ENCODE data around the gene RIIAD1. TPM values are rescaled to one million over a fixed set of nuclear protein-coding genes. Genes with fewer than 3 reads are reported as not detected.
"Not testable (repeated sequence)": the region's sequence is repeated elsewhere in the genome, so short reads cannot be mapped to it uniquely, and the experiment has no call there.

RIIAD1 gene
- total and polyA plus RNA-seq, 9 donors: 0.51 to 34.9 (median 0.61) TPM; not detected in 5

DNA sequence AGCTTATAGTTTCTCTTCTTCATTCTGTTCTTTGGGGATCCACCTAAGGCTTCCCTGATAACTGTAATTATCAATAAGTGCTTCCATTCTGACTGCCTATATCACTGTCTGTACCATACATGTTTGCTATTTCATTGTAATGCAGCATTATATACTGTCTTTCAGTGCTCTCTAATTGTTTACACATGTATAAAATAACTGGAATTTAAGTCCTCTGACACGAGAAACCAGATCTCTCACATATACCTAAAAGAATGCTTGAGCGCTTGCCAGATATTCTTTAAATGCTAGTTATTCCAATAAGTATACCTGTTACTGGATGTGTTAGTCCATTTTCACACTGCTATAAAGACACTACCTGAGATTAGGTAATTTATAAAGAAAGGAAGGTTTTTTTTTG, 39.4 kb upstream of the RIIAD1 start:
- H3K9me3 ChIP-seq: no peaks in the 10 kb centered on the region
- no peaks in the 10 kb centered on the region for H3K27me3 ChIP-seq
- H3K36me3 ChIP-seq: no peaks in the 10 kb centered on the region
- H3K4me3 ChIP-seq: no peak overlapping the region
- intact Hi-C loops (cut with DNase I): no loop called here
- 89 to 94% (median 89%) methylated on average over 2 of the region's 2 CpGs for WGBS, 3 donors
- DNase-seq: no peak
- H3K27ac ChIP-seq: no peak overlapping the region
- TF ChIP-seq, protein P1, sequence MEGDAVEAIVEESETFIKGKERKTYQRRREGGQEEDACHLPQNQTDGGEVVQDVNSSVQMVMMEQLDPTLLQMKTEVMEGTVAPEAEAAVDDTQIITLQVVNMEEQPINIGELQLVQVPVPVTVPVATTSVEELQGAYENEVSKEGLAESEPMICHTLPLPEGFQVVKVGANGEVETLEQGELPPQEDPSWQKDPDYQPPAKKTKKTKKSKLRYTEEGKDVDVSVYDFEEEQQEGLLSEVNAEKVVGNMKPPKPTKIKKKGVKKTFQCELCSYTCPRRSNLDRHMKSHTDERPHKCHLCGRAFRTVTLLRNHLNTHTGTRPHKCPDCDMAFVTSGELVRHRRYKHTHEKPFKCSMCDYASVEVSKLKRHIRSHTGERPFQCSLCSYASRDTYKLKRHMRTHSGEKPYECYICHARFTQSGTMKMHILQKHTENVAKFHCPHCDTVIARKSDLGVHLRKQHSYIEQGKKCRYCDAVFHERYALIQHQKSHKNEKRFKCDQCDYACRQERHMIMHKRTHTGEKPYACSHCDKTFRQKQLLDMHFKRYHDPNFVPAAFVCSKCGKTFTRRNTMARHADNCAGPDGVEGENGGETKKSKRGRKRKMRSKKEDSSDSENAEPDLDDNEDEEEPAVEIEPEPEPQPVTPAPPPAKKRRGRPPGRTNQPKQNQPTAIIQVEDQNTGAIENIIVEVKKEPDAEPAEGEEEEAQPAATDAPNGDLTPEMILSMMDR (IDR thresholded peaks at IDR 0.05): no peak
- H3K4me1 ChIP-seq (ENCODE audit: insufficient read depth): no peaks in the 10 kb centered on the region

DNA sequence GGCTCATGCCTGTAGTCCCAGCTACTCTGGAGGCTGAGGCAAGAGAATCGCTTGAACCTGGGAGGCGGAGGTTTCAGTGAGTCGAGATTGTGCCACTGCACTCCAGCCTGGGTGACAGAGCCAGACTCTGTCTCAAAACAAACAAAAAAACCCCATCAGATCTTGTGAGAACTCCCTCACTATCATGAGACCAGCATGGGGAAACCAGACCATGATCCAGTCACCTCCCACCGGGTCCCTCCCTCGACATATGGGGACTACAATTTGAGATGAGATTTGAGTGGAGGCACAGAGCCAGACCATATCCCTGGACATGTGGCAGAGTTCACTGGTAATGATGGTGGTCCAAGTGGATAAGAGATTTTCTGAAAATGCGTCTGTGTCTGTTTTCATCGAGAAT, 38.4 kb upstream of the RIIAD1 start:
- H3K27me3 ChIP-seq; H3K9me3 ChIP-seq; H3K4me3 ChIP-seq; intact Hi-C loops (cut with DNase I); DNase-seq; H3K27ac ChIP-seq; H3K4me1 ChIP-seq (ENCODE audit: insufficient read depth); H3K36me3 ChIP-seq: not testable (repeated sequence)
- WGBS, 3 donors: 86 to 93% (median 91%) methylated on average over 7 of the region's 7 CpGs

DNA sequence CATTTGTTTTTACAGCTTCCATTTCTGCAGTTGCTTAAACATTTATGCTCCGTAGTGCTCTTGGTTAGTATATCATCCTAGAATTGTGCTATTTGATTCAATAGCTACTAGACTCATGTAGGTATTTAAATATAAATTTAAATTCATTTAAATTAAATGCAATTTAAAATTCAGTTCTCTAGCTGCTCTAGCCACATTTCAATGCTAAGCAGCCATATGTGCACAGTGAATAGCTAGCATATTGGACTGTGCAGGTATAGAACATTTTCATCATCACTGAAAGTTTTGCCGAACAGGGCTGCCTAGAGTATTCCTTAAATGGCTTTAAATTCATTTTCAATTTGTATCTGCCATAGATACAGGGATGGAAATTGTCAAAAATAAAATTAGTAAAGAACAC, 37.2 kb upstream of the RIIAD1 start:
- no peaks in the 10 kb centered on the region for H3K27me3 ChIP-seq
- no peak overlapping the region for H3K27ac ChIP-seq
- TF ChIP-seq POLR2A (IDR thresholded peaks at IDR 0.05): no peak
- TF ChIP-seq, protein P1 (IDR thresholded peaks at IDR 0.05): no peak
- no peak for TF ChIP-seq EP300 (IDR thresholded peaks at IDR 0.05)
- 67 to 95% (median 72%) methylated on average over 2 of the region's 2 CpGs for WGBS, 3 donors
- intact Hi-C loops (cut with DNase I): no loop called here
- no peaks in the 10 kb centered on the region for H3K36me3 ChIP-seq
- H3K4me3 ChIP-seq: no peak overlapping the region
- H3K9me3 ChIP-seq: no peaks in the 10 kb centered on the region
- H3K4me1 ChIP-seq (ENCODE audit: insufficient read depth): no peaks in the 10 kb centered on the region
- DNase-seq: no peak

DNA sequence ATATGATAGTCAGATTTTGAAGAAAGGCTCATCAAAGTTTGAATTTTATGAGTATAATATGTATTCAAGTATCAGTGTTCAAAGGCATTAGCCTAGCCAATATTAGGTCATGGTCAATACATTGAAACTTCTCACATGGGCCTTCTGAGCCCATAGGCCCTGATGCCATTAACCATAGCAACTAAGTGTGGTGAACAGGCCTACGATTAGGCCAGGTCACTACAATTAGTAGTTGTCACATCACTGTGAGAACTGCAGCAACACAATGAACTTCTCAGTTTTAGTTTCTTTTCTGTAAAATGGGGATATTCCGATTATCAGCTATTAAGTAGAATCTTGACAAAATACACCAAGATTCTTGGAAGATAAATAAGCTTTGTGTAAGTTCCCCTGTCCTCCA, 34.8 kb upstream of the RIIAD1 start:
- Histone ChIP-seq H3K9me3 (no peaks in the 10 kb centered on the region), H3K4me3 (no peak overlapping the region), H3K27ac (no peak overlapping the region), H3K27me3 (no peaks in the 10 kb centered on the region), H3K36me3 (no peaks in the 10 kb centered on the region), H3K4me1 (ENCODE audit: insufficient read depth) (no peaks in the 10 kb centered on the region)
- intact Hi-C loops (cut with DNase I): no loop called here
- WGBS, 3 donors: 89 to 95% (median 92%) methylated on average over 2 of the region's 2 CpGs
- no peak for DNase-seq
- no peak for TF ChIP-seq POLR2A (IDR thresholded peaks at IDR 0.05)
- no peak for TF ChIP-seq EP300 (IDR thresholded peaks at IDR 0.05)
- TF ChIP-seq, protein P1 (IDR thresholded peaks at IDR 0.05): no peak

DNA sequence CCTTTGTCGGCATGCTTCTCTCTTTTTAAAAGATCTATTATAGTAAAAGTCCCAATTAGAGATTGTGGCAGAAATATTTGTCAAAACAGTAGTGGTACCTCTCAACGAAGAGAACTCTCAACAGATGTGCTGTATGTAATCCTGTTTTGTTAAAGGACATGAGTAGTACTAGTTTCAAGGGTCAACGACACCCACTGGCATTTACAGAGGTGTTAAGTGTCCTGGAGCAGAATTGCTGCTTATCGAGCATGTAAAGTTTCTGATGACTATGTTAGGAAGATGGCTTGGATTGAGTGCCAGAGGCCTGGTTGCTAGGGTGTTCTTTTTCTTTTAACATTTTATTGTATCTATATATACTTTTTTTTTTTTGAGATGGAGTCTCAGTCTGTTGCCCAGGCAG, 31.8 kb upstream of the RIIAD1 start:
- Histone ChIP-seq H3K27me3 (no peaks in the 10 kb centered on the region), H3K4me3 (no peak overlapping the region), H3K9me3 (no peaks in the 10 kb centered on the region), H3K36me3 (no peaks in the 10 kb centered on the region), H3K27ac (no peak overlapping the region), H3K4me1 (ENCODE audit: insufficient read depth) (no peaks in the 10 kb centered on the region)
- WGBS, 3 donors: 80 to 85% (median 80%) methylated on average over 4 of the region's 4 CpGs
- intact Hi-C loops (cut with DNase I): no loop called here
- DNase-seq: no peak
- TF ChIP-seq, protein P1 (IDR thresholded peaks at IDR 0.05): no peak
- no peak for TF ChIP-seq EP300 (IDR thresholded peaks at IDR 0.05)
- no peak for TF ChIP-seq POLR2A (IDR thresholded peaks at IDR 0.05)
